Activated CD4-positive, alpha-beta T cell treated with anti-CD3 and anti-CD28 coated beads, Interleukin-2, amount 50 U/mL, for 24 hours (primary cell): ENCODE data around the gene SLC22A16.

ENCODE experiments used
- DNase-seq, 2 donors: peaks; one replicate each; pipeline ENCODE4 v3.0.0-alpha.2; 2020; ENCODE audit warnings: low read depth in 1 of 2, low spot score in 1 of 2

SLC22A16 gene

GRCh38 chr6:110404607-110405006, 71.8 kb downstream of the SLC22A16 start:
- no peak for DNase-seq

- DNase-seq: no peak
These were observed 74.7 kb downstream of the SLC22A16 start for GRCh38 chr6:110401585-110402176.

GRCh38 chr6:110400208-110400607, 76.2 kb downstream of the SLC22A16 start:
- DNase-seq: no peak

GRCh38 chr6:110399219-110400071, 77.0 kb downstream of the SLC22A16 start:
- no peak for DNase-seq

GRCh38 chr6:110398778-110399177, 77.6 kb downstream of the SLC22A16 start:
- no peak for DNase-seq

- no peak for DNase-seq
These were observed 81.2 kb downstream of the SLC22A16 start for GRCh38 chr6:110395221-110395620.

- no peak for DNase-seq
These were observed 82.0 kb downstream of the SLC22A16 start for GRCh38 chr6:110394409-110394808.

GRCh38 chr6:110392727-110393126, 83.7 kb downstream of the SLC22A16 start:
- DNase-seq: no peak

GRCh38 chr6:110390404-110390803, 86.0 kb downstream of the SLC22A16 start:
- DNase-seq: no peak

GRCh38 chr6:110389689-110390382, 86.6 kb downstream of the SLC22A16 start:
- no peak for DNase-seq

- DNase-seq: no peak
These were observed 88.4 kb downstream of the SLC22A16 start for GRCh38 chr6:110387986-110388385.

GRCh38 chr6:110385458-110385863, 91.0 kb downstream of the SLC22A16 start:
- no peak for DNase-seq

GRCh38 chr6:110378552-110378951, 97.9 kb downstream of the SLC22A16 start:
- DNase-seq: no peak
